HuH-7 (cell line): Measurements from ENCODE around the gene LRRC15.

Experiments
- DNase-seq: peaks from one replicate; pipeline ENCODE4 v3.0.0; 2011; ENCODE audit warnings: low spot score

The LRRC15 gene

DNA sequence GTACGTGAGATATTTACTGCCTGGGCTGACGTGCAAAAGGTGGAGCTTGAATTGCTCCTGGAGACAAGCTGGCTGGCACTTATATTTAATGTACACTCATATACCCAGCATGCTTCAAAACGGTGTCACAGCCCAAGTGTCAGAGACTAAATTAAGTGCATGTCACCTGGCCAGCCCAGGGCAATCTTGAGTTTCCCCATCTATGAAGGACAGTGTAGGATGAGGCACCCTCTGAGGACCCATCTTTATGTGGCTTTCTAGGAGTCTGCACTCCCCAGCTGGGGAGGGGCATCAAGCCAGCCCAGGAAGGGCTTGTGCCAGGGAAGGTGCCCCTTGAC lies 5.3 kb downstream of the LRRC15 start:
- DNase-seq, result no peak

DNA sequence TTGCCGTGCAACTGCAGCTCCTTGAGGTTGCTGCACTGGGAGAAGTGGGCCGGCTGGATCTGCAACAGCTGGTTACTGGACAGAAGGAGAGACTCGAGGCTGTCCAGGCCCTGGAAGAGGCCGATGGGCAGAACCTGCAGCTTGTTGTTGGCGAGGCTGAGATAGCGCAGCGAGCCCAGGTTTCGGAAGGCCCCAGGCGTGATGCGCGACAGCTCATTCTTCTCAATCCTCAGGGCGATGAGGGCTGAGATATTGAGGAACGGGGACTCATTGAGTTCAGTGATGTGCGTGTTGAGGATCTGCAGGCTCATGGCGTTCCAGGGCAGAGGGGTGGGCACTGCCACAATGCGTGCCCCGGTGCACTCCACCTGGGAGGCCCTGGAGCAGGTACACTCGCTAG lies 9.0 kb downstream of the LRRC15 start:
- DNase-seq, result no peak

DNA sequence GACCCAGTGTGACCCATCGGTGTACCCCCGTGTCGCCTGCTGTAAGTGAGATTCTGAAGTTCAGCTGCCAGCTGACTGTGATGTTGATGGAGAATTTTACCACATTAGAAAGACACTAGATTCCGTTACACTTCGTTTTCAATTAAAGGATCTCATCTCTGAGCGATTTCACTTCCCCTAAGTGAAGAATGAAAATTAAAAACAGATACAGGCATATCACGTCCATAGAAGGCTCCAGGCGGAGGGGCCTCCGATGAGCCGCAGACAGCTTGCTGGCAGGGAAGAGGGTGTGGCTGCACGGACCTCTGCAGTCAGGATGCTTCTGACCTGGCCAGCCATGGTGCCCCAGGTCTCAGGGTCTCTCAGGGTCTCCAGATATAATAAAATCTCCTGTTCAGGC lies 11.9 kb downstream of the LRRC15 start:
- DNase-seq, result no peak

DNA sequence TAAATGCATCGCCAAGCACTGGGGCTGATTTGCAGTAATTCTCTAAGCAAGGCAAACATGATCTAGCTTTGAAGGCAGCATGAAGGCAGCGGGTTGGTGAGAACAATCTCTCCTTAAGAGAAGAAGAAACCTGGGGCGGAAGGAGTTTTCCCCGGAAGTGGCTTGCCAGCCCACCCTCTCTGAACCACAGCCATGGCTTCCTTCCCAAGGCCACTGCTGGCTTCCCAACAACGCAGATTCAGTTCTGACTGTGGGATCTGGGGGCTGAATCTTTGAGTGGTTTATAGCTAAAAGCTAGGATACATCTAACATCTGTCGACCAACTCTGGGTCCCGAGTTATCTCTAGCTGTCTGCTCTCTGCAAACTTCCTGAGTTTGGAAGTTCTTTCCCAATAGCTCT lies 14.2 kb downstream of the LRRC15 start:
- no peak for DNase-seq

DNA sequence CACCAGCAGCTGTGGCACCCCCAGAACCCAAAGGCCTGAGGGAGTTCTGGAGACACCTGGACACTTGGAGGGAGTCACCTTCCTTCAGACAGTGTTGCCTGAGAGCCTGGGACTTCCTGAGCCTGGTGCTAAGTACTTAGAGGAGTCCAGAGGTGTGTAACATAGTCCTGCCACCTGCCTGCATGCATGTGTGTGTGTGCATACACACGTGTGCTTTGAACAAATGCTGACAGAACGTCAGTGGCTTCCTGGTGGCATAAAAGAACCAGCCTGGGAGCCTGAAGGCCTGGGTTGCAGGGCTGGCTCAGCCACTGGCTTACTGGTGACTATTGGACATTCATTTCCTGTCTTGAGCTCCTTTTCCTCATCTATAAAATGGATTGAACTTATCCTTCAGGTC lies 15.2 kb downstream of the LRRC15 start:
- no peak for DNase-seq

DNA sequence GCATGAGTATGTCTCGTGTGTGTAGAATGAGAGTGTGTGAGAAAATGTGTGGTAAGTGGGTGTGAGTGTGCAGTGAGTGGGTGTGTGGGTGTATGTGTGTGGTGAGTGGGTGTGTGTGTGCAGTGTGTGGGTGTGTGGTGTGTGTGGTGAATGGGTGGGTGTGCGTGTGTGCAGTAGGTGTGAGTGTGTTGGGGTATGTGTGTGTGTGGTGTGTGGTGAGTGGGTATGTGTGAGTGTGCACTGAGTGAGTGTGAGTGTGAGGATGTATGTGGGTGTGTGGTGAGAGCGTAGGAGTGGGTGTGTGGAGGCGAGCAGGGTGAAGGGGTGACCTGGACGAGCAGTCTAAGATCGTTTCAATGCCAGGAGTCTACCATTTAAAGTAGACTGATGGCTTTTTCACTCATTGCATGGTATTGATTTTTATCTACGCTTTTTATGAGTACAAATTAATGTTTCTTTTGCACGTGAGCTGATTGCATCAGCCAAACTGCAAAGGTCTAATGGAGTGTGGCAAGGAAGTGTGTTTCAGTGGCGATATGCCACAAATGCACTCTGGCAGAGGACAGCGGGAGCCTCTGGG lies 16.8 kb downstream of the LRRC15 start:
- DNase-seq, result no peak

DNA sequence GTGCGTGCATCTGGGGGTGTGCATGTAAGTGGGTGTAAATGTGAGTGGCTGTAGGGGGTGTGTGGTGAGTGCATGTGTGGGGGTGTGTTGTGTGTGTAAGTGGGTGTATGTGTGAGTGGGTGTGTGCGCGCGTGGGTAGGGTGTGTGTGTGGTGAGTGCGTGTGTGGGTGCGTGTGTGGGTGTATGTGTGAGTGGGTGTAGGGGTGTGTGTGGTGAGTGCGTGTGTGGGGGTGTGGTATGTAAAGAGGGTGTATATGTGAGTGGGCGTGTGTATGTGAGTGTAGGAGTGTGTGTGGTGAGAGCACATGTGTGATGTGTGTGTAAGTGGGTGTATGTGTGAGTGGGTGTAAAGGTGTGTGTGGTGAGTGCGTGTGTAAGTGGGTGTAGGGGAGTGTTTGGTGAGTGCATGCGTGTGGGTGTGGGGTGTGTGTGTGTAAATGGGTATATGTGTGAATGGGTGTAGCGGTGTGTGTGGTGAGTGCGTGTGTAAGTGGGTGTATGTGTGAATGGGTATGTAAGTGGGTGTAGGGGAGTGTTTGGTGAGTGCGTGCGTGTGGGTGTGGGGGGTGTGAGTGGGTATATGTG lies 17.5 kb downstream of the LRRC15 start:
- DNase-seq, result no peak

DNA sequence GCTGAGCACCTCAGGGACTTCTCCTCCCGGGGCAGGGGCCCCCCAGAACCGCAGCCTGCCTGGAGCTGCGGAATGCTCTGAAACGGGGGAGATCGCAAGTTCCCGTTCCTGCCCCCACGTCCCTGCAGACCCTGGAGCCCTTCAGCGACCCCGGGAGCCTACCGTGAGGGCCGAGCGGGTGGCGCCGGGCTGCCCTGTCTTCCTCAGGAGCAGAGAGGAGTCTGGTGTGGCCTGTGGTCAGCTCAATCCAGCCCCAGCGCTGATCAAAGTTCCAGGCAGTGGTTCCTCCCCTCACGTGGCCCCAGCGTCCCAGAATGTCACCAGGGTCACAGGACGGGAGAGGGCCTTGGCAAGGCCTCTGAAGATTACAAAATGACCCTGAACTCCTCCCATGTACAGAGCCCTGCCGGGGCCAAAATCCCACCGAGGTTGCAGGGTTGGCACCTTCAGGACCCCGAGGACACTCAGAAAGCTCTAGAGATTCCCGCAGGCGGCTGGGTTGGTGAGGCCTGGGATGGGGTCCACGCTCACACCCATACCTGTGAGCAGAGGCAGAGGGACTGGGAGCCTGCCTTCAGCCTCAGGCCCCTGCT lies 18.4 kb downstream of the LRRC15 start, which contains the start of gene CPN2:
CPN2 (minus strand) TSS at position 249 of the 593 bp plus-strand sequence. CDS start 8,626 bp downstream, outside the sequence.
- DNase-seq, result peak; percentile 56

DNA sequence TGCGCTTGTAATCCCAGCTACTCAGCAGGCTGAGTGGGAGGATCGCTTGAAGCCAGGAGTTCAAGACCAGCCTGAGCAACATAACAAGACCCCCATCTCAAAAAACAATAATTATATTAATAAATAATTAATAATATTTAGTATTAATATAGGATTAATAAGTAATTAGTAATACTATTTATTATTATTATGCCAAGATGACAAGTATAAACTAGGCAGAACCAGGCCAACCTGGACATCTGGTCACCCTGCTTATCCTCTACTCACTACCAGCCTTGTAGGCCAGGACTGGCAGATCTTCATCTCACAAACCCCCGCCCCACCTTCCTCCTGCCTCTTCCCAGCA lies 18.8 kb downstream of the LRRC15 start:
- no peak for DNase-seq

DNA sequence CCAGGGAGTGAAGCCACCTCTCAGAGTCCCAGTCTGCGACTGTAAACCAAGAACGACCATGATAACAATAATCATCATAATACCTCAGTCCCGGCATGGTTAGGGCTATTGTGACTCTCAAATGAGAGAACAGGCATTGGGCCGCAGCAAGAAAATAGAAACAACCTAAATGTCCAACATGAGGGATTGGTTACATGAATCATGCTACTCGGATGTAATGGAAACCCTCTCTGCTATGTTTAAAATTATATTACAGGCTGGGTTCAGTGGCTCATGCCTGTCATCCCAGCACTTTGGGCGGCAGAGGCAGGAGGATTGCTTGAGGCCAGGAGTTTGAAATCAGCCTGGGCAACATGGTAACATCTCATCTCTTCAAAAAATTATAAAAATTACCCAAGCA lies 21.2 kb downstream of the LRRC15 start:
- DNase-seq, result no peak

DNA sequence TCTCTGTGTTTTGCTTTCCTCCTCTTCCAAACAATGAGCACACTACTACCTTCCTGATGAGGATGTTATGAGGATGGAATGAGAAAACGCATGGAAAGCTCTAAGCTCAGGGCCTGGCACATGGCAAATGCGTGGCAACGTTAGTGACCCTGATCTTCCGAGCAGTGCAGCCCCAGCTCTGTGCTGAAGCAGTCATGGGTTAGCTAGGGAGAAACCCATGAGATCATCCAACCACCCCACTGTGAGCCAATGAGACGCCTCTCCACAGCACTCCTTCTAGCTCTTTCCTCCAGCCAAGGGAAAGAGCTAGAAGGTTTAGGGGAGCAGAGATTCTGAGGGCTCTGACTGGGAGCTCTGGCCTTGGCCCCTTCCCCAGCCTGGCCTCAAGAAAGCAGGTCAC lies 22.9 kb downstream of the LRRC15 start:
- DNase-seq, result no peak

DNA sequence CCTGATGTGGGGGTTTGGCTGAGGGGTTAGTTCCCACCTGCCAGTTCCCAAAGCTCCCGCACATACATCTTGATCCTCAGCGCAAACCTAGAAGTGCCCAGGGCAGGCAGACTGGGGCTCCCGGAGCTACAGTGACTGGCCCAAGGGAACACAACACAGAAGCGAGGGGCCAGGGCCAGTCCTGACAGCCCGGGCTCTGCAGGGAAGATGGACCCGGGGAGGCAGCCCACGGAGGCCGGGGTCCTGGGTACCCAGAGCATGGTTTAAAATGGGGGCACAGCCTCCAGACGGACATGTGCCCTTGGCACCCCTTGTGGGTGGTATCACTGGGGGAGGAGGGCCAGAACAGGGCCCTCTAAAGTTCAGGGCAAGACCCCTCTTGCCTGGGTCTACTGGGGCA lies 23.5 kb downstream of the LRRC15 start:
- DNase-seq, result no peak

DNA sequence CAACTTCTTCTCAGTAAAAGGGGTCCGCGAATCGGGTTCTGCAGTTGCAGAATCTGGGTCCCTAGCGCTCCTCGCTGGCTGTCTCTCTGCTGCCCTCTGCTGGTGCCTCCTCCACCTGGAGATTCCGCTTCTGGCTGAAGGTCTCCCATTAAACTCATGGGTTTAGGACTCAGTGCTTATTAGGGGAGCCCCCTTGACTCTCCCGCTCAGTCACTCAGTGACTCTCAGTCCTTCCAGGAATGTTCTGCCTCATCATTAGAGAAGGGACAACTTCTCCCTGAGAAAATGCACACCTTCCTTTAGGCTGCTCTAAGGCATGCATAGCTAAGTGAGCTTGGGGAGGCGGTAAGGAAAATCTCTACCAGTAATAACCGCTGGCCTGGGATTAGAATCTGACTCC lies 25.5 kb downstream of the LRRC15 start:
- peak; percentile 95 for DNase-seq

DNA sequence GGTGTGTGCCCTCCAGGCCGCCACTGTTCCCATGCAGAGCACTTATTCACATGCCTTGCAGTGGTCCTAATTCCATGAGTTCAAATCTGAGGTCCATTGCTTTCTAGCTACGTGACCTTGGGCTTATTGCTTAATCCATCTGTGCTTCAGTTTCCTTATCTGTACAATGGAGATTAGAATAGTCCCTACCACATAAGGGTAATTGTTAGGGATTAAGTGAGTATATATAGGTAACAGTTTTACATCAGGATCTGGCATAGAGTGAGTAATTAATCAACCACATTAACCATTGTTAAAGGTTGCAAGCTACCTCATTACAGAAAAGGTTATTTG lies 26.0 kb downstream of the LRRC15 start:
- peak; percentile 54 for DNase-seq

DNA sequence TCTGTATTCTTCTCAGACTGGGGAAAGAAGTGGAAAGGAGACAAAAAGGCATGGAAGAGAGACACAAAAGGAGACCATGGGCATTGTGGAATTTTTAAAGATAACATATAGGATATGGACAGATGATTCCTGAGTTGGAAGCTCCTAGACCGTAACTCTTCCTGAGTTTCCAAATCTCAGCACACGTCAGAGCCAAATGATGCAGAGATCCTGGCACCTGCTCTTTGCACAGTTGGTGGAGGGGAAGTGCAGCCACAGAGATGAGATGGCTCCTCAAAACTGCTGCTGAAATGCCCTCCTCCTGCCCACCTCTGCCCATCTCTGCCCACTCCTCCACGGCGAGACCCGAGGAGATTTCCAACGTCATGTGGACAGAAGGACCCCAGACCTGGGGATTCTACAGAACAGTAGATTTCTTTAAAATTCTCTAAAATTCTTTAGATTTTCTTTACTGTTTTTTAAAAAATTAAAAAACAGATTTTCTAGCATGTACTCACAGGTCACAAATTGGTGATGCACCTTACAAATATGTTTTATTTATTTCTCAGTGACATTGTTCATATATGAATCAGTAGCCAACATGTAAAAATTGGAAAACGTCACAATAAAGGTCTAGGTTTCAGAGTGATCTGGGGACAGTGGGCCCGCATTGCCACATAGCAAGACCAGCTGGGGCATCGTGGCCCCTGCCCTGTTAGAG lies 26.5 kb downstream of the LRRC15 start:
- no peak for DNase-seq

DNA sequence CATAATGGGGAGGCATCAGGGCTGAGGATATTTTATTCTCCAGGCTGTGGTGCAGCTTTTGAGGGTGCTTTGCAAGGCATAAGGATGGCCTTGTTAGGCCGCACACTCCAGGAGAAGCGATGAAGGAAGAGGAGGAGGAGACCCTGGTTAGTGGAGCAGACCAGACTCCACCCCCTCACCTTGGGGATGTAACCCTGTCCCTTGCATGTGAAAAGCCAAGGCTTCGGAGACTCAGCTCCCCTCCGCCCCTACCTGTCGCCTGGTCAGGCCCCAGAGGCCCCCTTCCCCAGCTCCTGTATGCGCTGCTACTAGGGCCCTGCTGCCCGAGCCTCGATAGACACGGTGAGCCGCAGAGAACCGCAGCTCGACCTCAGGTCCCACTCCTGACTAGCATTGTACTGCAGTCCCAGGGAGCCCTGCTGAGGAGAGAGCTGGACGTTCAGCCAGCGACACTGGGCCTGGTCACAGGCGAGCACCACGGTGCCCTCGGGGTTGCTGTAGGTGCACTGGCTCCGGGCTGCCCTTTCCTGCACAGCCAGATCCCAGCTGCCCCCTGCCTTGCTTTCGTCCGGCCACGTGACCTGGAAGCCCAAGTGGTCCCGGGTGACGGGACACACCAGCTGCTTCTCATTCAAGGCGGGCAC lies 28.7 kb downstream of the LRRC15 start:
- DNase-seq, result no peak

DNA sequence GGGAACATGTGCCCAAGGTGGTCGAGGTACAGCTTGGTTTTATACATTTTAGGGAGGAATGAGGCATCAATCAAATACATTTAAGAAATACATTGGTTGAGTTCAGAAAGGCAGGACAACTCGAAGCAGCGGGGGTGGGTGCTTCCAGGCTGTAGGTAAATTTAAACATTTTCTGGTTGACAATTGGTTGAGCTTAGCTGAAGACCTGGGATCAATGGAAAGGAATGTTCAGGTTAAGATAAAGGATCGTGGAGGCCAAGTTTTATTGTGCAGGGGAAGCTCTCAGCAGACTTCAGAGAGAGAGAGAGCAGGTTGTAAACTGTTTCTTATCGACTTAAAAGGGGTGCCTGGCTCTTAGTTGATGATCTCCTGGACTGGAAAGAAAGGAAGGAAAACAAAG lies 29.7 kb downstream of the LRRC15 start:
- DNase-seq, result no peak

DNA sequence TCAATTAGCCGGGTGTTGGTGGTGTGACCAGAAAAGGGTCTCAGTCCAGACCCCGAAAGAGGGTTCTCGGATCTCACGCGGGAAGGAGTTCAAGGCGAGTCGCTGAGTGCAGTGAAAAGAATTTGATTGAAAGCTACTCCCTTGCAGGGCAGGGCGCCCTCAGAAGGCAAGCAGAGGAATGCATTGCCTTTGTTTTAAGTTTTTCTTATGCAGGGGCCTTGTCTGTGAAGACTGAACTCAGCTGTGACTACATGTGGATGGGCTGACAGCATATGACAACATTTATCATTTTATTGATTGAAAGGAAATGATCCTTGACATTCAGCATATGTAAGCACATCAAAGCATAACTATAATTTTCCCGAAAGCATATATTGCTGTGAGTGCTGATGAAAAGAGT lies 30.2 kb downstream of the LRRC15 start:
- no peak for DNase-seq

DNA sequence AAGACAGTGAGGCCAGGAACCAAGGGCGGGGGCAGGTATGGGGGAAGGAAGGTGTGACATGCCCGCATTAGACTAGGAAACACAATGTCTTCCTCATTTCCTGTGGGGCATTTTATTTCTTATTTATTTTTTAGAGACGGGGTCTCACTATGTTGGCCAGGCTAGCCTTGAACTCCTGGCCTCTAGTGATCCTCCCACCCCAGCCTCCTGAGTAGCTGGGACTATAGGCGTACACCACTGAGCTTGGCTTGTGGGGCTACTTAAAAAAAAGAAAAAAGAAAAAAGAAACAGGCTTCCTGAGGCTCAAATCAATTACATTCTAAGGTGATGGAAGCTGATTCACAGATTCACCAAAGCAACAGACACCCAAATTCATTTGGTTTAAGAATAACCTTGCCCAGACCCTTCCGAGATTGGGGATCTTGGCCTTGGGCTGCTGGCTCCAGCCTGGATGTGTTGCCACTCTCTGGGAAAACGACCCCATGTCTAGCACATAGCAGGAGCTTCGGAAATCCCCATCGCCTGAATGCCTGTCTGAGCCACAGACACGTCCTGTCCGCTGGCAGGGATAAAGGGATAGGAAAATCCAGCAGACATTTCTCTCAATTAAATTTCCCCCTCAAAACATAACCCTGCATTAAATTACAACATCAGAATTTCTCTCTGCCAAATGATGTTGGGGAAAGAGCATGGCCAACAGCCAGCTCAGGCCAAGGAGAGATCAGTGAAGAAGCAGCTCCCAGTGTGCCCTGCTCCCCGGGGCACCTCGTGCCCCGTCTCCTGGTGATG lies 31.4 kb downstream of the LRRC15 start:
- no peak for DNase-seq

DNA sequence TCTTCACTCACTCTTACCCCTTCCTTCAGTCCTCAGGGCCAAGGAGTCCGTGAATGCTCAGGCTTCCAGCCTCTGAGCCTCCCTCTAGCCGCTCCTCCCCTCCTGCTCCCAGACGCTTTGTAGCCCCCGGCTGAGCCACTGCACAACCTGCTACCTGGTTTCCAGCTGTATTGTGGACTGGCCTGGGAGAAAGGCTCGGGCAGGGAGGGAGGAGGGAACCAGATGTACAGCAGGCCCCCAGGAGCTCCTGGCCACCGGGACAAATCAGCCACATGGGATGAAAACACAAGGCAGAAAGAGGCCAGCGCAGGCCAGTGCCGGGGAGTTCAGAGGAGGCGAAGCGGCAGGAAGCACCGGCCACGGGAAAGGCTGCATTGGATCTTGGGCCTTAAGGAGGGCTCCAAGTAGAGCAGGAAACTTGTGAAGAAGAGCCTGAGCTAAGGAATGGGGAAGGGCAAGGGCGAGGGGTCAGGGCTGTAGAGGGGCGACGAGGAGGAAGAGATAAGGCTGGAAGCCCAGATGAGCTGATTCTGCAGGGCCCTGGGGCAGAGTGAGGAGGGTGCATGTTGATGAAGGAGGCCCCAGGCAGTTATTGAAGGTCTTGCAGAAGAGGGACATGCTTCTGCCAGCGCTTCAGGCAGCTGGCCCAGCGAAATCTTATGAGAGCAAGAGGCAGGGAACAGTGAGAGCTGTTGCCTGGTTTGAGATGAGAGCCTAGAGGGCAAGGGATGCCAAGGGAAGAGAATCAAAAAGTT lies 32.8 kb downstream of the LRRC15 start:
- DNase-seq, result no peak

DNA sequence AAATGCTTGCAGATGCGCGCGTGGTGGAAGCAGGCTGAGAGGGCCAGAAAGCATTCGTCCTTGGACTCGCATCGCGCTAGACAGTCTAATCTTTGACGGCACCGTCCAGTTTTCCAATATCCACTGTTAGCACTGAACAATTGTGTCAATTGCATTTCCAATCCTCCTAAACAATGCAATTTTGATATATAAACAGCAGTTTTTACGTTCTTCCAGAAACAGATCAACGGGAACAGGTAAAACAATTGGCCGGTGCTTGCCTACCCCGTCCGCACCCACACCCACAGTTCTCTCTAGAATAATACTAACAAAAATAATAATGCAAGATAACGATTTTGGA lies 35.6 kb downstream of the LRRC15 start:
- DNase-seq, result no peak
